Embryonic facial prominence (tissue), 1 donor: ENCODE data around the gene RYR1.
"Not testable (repeated sequence)": the region's sequence is repeated elsewhere in the genome, so short reads cannot be mapped to it uniquely, and the experiment has no call there.

Experiments used
- DNase-seq: peaks from one replicate; pipeline ENCODE4 v3.0.0-alpha.2; 2016; ENCODE audit errors: extremely low spot score

The RYR1 gene

DNA sequence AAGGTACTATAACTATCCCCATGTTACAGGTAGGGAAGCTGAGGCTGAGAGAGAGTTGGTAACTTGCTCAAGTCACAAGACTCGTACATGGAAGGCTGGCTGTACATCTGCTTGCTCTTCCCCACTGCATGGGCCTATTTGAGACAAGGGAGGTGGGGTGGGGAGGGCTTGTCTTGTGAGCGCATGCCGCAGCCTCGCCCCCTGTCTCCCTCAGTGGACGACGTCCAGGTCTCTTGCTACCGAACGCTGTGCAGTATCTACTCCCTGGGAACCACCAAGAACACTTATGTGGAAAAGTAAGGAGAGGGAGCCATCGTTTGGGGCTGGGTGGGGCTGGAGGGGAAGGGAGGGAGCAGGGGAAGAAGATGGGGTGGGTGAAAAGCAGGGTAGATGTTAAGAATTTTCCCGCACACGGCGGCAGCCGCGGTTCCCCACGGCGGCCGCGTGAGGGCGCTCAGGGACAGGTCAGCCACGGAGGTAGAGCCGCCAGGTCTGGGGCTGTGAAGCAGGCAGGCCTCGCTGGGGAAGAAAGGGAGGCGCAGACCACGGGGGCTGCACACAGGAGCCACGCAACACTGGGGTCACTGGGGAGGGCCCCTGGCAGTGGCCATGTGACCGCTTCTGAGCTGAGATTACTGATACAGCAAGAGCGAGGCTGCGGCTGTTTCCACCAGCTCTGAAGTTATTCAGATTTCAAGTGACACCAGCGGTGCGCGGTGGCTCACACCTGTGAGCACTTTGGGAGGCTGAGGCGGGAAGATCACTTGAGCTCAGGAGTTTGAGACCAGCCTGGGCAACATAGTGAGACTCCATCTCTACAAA, 81.5 kb downstream of the RYR1 start:
- no peak for DNase-seq

DNA sequence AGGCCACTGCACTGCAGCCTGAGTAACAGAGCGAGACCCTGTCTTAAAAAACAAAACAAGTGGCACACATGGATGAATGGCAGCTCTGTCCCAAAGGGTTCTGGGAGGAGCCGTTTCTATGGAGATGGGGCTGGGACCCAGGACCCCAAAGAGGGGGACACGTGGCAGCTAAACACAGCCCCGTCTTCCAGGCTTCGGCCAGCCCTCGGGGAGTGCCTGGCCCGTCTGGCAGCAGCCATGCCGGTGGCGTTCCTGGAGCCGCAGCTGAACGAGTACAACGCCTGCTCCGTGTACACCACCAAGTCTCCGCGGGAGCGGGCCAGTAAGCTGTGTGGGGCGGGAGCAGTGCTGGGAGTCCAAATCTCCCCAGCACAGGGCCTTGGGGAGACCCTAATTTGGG, 82.4 kb downstream of the RYR1 start:
- DNase-seq = no peak

DNA sequence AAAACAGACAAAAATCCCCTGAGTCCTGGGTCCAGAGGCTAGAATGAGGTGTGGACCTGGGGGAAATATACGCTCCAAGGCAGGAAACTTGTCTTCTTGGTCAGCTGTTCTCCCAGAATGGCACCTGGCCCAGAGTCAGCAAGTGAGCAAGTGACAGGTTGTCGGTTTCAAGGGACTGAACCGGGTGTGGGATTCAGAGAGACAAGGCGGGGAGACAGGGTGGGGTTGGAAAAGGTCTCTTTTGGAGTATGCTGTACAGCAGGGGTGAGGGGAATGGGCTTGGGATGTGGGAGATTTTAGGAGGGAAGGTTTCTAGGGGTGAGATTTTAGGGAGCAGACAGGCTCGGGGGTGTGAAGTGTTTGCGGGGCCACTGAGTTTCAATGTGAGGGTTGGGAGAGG, 83.3 kb downstream of the RYR1 start:
- DNase-seq = no peak

DNA sequence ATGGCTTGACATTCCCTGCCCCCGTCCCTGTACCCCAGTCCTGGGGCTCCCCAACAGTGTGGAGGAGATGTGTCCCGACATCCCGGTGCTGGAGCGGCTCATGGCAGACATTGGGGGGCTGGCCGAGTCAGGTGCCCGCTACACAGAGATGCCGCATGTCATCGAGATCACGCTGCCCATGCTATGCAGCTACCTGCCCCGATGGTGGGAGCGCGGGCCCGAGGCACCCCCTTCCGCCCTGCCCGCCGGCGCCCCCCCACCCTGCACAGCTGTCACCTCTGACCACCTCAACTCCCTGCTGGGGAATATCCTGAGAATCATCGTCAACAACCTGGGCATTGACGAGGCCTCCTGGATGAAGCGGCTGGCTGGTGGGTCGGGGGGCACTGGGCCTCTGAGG, 83.8 kb downstream of the RYR1 start:
- DNase-seq = no peak

DNA sequence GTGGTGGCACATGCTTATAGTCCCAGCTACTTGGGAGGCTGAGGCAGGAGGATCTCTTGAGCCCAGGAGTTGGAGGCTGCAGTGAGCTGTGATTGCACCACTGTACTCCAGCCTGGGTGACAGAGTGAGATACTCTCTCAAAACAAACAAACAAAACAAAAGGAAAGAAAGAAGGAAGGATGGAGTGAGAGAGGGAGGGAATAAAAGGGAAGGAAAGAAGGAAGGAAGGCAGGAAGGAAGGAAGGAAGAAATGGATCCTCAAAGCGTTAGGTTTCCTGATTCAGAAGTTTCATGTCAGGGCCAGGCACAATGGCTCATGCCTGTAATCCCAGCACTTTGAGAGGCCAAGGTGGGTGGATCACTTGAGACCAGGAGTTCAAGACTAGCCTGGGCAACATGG, 84.5 kb downstream of the RYR1 start:
- not testable (repeated sequence) for DNase-seq

DNA sequence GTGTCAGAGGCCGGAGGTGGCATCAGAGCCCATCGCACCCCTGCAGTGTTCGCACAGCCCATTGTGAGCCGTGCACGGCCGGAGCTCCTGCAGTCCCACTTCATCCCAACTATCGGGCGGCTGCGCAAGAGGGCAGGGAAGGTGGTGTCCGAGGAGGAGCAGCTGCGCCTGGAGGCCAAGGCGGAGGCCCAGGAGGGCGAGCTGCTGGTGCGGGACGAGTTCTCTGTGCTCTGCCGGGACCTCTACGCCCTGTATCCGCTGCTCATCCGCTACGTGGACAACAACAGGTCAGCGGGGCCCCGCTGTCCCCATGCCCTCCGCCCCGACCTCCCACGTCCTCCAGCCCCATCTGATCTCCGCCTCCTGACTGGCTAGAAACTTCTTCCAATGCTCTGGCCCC, 85.7 kb downstream of the RYR1 start:
- DNase-seq = no peak

DNA sequence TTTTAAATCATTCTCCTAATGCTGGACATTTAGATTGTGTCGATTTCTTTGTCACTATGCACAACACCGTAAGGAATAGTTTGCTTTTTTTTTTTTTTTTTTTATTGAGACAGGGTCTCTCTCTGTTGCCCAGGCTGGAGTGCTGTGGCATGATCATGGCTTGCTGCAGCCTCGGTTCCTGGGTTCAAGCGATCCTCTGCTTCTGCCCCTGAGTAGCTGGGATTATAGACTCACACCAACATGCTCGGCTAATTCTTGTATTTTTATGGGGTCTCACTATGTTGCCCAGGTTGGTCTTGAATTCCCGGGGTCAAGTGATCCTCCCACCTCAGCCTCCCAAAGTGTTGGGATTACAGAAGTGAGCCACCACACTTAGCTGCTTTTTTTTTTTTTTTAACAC, 86.5 kb downstream of the RYR1 start:
- DNase-seq = no peak

DNA sequence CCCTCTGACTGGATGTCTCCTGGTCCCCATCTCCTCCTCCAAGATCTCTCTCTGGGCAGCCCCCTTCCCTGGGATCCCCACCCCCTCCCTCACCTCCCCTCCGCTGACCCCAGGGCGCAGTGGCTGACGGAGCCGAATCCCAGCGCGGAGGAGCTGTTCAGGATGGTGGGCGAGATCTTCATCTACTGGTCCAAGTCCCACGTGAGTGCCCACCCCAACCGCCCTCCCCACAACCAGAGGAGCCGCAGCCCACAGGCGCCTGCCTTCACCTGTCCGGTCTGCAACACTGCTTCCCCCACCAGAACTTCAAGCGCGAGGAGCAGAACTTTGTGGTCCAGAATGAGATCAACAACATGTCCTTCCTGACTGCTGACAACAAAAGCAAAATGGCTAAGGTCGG, 89.4 kb downstream of the RYR1 start:
- DNase-seq = no peak

DNA sequence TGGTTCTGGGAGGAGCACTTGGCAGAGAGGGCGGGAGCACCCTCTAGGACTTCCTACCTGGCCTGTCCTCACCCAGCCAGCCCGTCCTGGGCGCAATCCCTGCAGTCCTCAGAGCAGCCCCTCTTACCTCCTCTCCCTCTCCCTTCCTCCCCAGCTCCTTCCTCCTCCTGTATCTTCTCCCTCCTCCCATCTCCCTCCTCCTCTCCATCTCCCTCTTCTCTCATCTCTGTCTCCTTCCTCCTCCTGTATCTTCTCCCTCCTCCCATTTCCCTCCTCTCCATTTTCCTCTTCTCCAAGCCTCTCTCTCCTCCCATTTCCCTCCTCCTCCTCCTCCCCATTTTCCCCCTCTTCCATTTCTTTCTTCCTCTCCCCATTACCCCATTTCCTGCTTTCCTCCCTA, 89.8 kb downstream of the RYR1 start:
- no peak for DNase-seq

DNA sequence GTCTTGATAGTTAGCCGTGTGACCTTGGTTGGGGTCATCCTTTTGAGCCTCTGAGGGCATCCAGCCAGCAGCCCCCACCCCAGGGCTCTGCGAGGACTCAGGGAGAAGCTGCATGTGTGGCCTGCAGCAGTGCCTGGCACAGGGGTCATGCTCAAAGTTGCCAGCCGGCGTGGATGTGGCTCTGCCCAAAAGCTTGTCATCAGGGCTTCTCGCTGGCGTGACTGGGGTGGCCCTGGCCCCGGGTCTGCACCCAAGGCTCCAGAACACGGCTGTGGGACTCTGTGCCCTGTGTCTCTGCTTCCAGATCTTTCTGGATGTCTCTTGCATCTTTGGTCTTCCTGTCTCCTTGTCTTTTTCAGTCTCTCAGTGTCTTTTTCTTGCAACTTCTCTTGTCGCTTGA, 90.9 kb downstream of the RYR1 start:
- DNase-seq = no peak

DNA sequence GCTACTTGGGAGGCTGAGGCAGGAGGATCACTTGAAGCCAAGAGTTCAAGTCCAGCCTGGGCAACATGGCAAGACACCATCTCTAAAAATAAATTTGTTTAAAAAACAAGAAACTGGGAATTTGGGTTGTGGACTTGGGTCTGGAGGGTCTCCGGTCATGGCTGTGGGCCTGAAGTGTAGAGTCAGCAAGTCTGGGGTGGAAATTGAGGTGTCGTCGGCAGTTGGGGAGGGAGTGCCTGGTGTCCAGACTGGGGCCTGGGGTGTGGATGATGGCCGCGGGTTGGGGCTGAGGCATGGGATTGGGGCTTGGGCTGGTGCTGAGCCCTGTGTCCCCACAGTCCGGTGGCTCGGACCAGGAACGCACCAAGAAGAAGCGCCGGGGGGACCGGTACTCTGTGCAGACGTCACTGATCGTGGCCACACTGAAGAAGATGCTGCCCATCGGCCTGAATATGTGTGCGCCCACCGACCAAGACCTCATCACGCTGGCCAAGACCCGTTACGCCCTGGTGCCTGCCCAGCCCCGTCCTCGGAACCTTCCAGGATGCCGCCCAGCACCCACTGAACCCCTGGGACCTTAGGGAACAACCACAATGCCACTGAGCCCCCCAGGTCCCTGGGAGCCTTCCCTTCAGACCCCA, 91.6 kb downstream of the RYR1 start:
- DNase-seq = no peak

DNA sequence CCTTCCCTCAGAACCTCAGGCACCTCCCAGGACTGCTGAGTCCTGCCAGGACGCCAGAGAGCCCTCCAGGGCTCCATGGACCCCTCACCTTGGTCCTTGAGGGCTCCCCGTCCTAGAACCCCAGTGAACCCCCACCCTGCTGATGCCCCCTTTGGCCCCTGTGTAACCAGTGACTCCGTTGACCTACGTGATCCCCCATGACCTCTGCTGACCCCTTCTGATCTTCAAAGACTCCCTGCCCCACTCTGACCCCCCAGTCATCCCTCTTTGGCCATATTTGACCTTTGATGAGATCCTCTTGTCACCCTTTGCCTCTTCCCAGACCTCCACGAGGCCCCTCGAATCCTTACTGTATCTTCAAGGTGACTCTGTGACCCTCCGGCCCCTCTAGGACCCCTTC, 92.9 kb downstream of the RYR1 start:
- no peak for DNase-seq

DNA sequence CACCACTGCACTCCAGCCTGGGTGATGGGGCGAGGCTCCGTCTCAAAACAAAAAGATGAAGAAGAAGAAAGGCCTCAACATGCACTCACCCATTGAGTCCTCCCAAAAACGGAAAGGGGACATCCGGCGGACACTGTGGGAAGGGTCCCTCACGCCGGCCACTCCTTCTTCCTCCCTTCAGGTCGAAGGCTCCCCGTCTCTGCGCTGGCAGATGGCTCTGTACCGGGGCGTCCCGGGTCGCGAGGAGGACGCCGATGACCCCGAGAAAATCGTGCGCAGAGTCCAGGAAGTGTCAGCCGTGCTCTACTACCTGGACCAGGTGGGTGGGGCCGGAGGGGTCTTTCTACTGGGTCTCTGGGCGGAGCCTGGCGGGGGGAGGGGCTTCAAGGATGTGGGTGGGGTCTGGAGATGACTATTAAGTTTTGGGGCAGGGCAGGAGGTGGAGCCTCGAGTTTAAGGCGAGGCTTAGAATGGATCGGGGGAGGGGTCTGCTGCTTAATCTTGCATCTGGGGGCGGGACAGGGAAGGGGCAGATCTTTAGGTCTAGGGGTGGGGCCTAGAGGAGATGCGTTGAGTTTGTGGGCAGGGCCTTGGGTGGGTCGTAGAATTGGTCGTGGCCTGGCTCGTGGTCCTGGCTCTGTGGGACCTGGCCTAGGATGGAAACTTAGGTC, 94.1 kb downstream of the RYR1 start:
- no peak for DNase-seq

DNA sequence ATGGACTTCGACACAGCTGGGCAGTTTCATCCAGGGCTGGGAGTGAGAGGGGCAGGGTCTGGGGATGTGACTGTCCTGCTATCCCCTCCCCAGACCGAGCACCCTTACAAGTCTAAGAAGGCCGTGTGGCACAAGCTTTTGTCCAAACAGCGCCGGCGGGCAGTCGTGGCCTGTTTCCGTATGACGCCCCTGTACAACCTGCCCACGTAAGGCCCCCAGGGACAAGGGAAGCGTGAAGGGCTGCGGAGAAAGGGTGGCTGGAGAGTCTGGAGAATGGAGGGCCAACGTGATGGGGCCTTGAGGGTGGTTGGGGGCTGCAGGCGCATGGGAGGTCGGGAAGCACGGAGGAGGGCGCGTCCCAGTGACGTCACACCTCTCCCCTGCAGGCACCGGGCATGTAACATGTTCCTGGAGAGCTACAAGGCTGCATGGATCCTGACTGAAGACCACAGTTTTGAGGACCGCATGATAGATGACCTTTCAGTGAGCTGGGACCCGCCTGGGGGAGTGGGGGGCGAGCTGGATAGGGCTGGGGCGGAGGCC, 94.8 kb downstream of the RYR1 start:
- DNase-seq = no peak

DNA sequence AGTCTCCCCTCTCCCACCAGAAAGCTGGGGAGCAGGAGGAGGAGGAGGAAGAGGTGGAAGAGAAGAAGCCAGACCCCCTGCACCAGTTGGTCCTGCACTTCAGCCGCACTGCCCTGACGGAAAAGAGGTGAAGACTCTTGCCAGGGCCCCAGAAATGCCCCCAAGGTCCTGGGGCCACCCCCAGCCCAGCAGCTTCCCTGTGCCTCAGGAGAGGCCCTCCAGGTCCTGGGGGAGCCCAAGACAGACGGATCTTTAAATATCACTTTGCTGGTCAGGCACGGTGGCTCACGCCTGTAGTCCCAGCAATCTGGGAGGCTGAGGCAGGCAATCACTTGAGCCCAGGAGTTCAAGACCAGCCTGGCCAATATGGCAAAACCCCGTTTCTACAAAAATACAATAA, 95.4 kb downstream of the RYR1 start:
- DNase-seq = no peak

DNA sequence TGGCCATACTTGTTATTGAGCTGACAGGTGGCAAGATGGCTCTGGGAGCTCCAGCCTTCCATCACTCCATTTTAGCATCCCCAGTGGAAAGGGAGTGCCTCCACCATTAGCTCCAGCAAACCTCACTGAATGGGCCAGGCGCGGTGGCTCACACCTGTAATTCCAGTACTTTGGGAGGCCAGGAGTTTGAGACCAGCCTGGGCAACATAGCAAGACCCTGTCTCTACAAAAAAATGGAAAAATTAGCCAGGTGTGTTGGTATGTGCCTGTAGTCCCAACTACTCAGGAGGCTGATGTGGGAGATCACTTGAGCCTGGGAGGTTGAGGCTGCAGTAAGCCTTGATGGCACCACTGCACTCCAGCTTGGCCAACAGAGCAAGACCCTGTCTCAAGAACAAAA, 98.0 kb downstream of the RYR1 start:
- no peak for DNase-seq

DNA sequence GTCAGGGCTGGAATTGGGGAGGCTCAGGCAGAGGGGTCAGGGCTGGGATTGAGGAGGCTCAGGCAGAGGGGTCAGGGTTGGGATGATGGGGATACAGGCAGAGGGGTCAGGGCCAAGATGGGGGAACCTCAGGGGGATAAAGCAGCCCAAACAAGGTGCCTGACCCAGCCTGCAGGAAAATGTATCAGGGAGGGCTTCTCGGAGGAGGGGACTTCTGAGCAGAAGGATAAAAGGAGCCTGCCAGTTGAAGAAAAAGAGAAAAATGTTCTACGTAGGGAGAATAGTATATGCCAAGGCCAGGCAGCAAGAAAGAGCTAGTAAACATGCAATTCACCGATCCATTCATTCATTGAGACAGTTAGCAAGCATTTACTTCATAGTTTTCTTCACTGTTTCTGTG, 99.4 kb downstream of the RYR1 start:
- DNase-seq = no peak

DNA sequence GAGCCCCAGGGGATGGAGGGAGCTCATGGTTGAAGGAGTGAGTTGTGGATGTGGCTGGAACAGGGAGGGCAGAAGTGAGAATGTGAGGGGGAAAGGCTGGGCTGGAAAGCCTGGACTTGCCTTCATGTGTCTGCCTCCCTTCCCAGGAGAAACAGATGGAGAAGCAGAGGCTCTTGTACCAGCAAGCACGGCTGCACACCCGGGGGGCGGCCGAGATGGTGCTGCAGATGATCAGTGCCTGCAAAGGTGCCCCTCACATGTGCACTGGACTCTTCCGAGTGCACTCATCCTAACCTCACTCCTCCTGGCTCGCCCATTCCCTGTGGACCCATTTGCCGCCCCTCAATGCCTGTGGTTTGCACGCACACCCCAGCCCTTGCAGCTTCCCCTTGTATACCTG, 101.1 kb downstream of the RYR1 start:
- DNase-seq = no peak

DNA sequence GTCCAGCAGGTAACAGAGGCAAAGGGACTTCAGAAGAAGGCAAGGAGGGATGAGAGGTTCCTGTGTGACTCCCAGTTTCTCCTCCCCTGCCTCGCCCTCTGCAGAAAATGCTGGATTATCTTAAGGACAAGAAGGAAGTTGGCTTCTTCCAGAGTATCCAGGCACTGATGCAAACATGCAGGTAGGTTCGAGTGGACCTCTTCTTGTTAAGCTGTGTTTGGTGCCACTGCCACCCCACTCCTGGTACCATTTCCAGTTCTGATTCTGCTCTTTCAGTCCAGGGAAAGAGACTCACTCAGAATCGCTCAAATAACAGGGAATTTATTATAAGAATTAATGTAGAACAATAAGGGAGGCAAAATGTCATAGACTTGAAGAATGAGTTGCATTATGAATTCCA, 101.7 kb downstream of the RYR1 start:
- no peak for DNase-seq

DNA sequence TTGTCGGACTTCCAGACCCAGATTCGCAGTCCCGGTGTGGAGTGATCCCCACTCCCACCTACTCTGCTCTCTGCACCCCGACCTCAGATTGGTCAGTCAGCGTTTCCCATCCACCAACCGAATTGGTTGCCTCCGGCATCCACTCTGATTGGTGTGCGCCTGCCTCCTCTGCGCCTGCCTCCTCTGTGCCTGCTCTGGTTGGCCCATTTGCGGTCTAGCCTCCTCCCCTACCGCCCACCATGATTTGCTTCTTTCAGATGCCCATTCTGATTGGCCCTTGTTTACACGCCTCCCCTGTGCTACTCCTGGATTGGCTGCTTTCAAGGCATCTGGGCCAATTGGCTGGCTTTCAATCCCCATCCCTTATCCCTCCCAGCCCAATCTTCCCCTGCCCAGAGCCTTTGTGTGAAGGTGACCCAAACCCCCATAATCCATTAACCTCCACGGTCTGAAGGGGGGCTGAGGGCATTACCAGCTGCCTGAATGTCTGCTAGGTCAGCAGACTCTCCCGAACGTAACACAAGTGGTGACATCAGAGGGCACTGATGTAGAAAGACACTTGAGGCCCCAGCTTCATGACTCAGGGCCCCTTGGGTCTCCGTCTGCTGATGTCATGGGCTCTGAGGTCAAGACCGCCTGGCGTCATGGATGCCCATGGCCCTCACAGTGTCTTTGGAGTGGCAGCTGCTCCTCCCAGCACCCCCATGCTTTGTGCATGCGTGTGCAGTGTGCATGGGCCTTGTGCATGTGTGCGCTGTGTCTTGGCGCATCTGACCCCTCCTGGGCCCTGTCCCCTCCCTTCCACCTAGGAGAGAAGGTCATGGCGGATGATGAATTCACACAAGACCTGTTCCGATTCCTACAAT, 103.8 kb downstream of the RYR1 start:
- DNase-seq = no peak

DNA sequence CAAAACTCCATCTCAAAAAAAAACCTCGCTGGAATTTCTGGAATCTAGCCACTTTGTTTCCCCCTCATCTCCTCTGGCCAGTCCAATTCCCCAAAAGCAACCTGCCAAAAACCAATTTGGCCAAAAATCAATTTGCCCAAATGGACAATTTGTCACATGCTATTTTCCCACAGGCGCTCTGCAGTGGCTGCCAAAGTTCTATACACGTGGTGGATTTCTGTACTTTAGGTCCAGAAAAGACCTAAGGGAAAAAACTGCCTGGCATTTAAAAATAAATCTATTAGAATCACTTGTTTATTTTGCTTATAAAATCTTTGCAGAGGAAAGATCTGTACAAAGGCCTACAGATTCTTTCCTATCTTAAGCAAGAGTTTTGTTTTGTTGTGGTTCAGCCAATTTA, 104.9 kb downstream of the RYR1 start:
- DNase-seq = no peak
